Measurements from ENCODE around the gene DDO.

DNA sequence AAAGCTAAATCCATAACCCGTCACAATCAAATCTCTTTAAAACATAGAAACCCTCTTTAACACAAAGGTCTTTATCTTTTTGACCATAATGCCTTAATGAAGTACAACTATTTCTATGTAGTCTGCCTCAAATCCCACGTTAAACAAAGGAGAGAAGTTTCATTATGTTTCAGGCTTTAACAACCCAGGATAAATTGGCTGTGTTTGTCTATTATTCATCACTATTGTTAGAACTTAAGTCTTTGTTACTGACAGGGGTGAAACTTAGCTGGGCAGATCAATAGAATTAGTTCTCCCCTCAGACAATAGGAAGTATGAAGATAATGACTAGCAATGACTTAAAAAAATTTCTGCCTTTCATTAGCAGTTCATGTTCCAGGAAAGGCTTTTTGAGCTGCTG is 47.1 kb downstream of the DDO start:
- no peak for TF ChIP-seq POLR2A (IDR thresholded peaks at IDR 0.05)
- TF ChIP-seq, protein P1, sequence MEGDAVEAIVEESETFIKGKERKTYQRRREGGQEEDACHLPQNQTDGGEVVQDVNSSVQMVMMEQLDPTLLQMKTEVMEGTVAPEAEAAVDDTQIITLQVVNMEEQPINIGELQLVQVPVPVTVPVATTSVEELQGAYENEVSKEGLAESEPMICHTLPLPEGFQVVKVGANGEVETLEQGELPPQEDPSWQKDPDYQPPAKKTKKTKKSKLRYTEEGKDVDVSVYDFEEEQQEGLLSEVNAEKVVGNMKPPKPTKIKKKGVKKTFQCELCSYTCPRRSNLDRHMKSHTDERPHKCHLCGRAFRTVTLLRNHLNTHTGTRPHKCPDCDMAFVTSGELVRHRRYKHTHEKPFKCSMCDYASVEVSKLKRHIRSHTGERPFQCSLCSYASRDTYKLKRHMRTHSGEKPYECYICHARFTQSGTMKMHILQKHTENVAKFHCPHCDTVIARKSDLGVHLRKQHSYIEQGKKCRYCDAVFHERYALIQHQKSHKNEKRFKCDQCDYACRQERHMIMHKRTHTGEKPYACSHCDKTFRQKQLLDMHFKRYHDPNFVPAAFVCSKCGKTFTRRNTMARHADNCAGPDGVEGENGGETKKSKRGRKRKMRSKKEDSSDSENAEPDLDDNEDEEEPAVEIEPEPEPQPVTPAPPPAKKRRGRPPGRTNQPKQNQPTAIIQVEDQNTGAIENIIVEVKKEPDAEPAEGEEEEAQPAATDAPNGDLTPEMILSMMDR (IDR thresholded peaks at IDR 0.05), result no peak
